HEK293 (cell line): ENCODE measurements around the gene WAPL.

ENCODE experiments used
- CTCF ChIA-PET: fragments of 350-600 bp; formaldehyde crosslinking; extraction: SDS; loops from one replicate; lab custom pipeline; 2021; ENCODE audit warnings: antibody characterized with exemption; lab: Yijun Ruan, JAX
- POLR2A ChIA-PET: fragments of 300-600 bp; formaldehyde crosslinking; extraction: SDS; loops from one replicate; lab custom pipeline; 2020; ENCODE audit warnings: antibody characterized with exemption, inconsistent platforms; lab: Yijun Ruan, JAX
- H3K27ac ChIP-seq: fragments of 200-500 bp; sonication (Bioruptor generic); 2 replicates; pipeline ENCODE4 v1.5.1; 2014; ENCODE audit warnings: low read depth, low read length, control low read depth, inconsistent platforms; ENCODE audit errors: extremely low read depth
- H3K36me3 ChIP-seq, 2 experiments: fragments of 200-500 bp in 1 of 2; sonication (Bioruptor generic) in 1 of 2; 1 replicate in 1 of 2; 2 replicates in 1 of 2; pipeline ENCODE4 v1.5.1; 2014 to 2017; ENCODE audit warnings: inconsistent platforms in 2 of 2, low read length in 2 of 2; ENCODE audit not compliant: control insufficient read depth in 2 of 2, insufficient read depth in 1 of 2
- H3K4me1 ChIP-seq: fragments of 200-500 bp; sonication (Bioruptor generic); 2 replicates; pipeline ENCODE4 v1.5.1; 2014; ENCODE audit warnings: mild to moderate bottlenecking, low read length, inconsistent platforms; ENCODE audit not compliant: control insufficient read depth, insufficient read depth
- H3K4me3 ChIP-seq: 2 replicates; pipeline ENCODE4 v1.5.1; 2011; ENCODE audit warnings: low read depth, mild to moderate bottlenecking, control low read depth, low read length, moderate library complexity
- H3K9me3 ChIP-seq: fragments of 200-500 bp; sonication (Bioruptor generic); 2 replicates; pipeline ENCODE4 v1.5.1; 2014; ENCODE audit warnings: low read depth, low read length, inconsistent platforms; ENCODE audit not compliant: control insufficient read depth, insufficient read depth
- BCL11A ChIP-seq: fragments of 450-650 bp; formaldehyde crosslinking; IDR thresholded peaks from 2 replicates; pipeline ENCODE4 v1.5.1; 2016; ENCODE audit warnings: low read depth, missing biosample characterization, missing genetic modification characterization
- GFI1B ChIP-seq: fragments of 450-650 bp; formaldehyde crosslinking; IDR thresholded peaks from 2 replicates; pipeline ENCODE4 v1.5.1; 2016; ENCODE audit warnings: missing biosample characterization, missing genetic modification characterization
- MZF1 ChIP-seq: fragments of 450-650 bp; formaldehyde crosslinking; IDR thresholded peaks from 2 replicates; pipeline ENCODE4 v1.5.1; 2017; ENCODE audit warnings: missing biosample characterization, missing genetic modification characterization, borderline replicate concordance
- PRDM2 ChIP-seq: fragments of 450-650 bp; formaldehyde crosslinking; IDR thresholded peaks from 2 replicates; pipeline ENCODE4 v1.5.1; 2016; ENCODE audit warnings: missing biosample characterization, missing genetic modification characterization, borderline replicate concordance
- SP7 ChIP-seq: fragments of 450-650 bp; formaldehyde crosslinking; IDR thresholded peaks from 2 replicates; pipeline ENCODE4 v1.5.1; 2016; ENCODE audit warnings: missing biosample characterization, missing genetic modification characterization
- ZBTB26 ChIP-seq: fragments of 450-650 bp; formaldehyde crosslinking; optimal IDR thresholded peaks from 2 replicates; pipeline ENCODE3; 2016; ENCODE audit warnings: missing biosample characterization, mild to moderate bottlenecking, missing genetic modification characterization
- ZNF157 ChIP-seq: fragments of 450-650 bp; formaldehyde crosslinking; IDR thresholded peaks from 2 replicates; pipeline ENCODE4 v1.5.1; 2016; ENCODE audit warnings: missing biosample characterization, missing genetic modification characterization
- ZNF19 ChIP-seq: fragments of 450-650 bp; formaldehyde crosslinking; IDR thresholded peaks from 2 replicates; pipeline ENCODE4; 2016; ENCODE audit warnings: missing biosample characterization, missing genetic modification characterization, low read depth
- ZNF2 ChIP-seq: fragments of 450-650 bp; formaldehyde crosslinking; IDR thresholded peaks from 2 replicates; pipeline ENCODE4 v1.5.1; 2016; ENCODE audit warnings: missing biosample characterization, missing genetic modification characterization
- ZNF214 ChIP-seq: fragments of 450-650 bp; formaldehyde crosslinking; IDR thresholded peaks from 2 replicates; pipeline ENCODE4 v1.5.1; 2017; ENCODE audit warnings: missing biosample characterization, mild to moderate bottlenecking, missing genetic modification characterization, borderline replicate concordance
- ZNF274 ChIP-seq, 2 experiments: fragments of 200-500 bp in 1 of 2; fragments of 450-650 bp in 1 of 2; sonication (Bioruptor generic) in 1 of 2; formaldehyde crosslinking in 1 of 2; IDR thresholded peaks; 2 replicates each; pipeline versions ENCODE4 v1.5.1 to v1.6.1; 2014 to 2016; ENCODE audit warnings: borderline replicate concordance in 1 of 2, inconsistent platforms in 1 of 2, low read length in 1 of 2, missing biosample characterization in 1 of 2, missing genetic modification characterization in 1 of 2
- ZNF785 ChIP-seq: fragments of 450-650 bp; formaldehyde crosslinking; IDR thresholded peaks from 2 replicates; pipeline ENCODE4 v1.5.1; 2016; ENCODE audit warnings: missing biosample characterization, missing genetic modification characterization
- TF ChIP-seq, protein P1 (sequence below): fragments of 450-650 bp; formaldehyde crosslinking; IDR thresholded peaks from 2 replicates; pipeline ENCODE4; 2016; ENCODE audit warnings: missing biosample characterization, missing genetic modification characterization

The WAPL gene

GRCh38 chr10:86391236-86391840, 130.3 kb downstream of the WAPL start:
- H3K4me1 ChIP-seq, result no peaks in the 10 kb centered on the region
- TF ChIP-seq MZF1 (no peak), ZNF2 (tag by site-specific recombination) (no peak), PRDM2 (no peak), ZNF785 (tag by site-specific recombination) (no peak), ZBTB26 (tag by site-specific recombination) (no peak), BCL11A (tag by site-specific recombination) (no peak), ZNF157 (no peak), ZNF214 (tag by site-specific recombination) (no peak), SP7 (tag by site-specific recombination) (no peak), ZNF274 (IDR thresholded peaks at IDR 0.05; ENCODE audit: low read length) (no peak), ZNF274 (tag by site-specific recombination; IDR thresholded peaks at IDR 0.05; ENCODE audit: borderline replicate concordance) (no peak)
- TF ChIP-seq, protein P1, sequence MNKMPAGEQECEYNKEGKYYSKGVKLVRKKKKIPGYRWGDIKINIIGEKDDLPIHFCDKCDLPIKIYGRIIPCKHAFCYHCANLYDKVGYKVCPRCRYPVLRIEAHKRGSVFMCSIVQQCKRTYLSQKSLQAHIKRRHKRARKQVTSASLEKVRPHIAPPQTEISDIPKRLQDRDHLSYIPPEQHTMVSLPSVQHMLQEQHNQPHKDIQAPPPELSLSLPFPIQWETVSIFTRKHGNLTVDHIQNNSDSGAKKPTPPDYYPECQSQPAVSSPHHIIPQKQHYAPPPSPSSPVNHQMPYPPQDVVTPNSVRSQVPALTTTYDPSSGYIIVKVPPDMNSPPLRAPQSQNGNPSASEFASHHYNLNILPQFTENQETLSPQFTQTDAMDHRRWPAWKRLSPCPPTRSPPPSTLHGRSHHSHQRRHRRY (tag by site-specific recombination), result no peak
- TF ChIP-seq, all 188 proteins: peak for 0
- H3K4me3 ChIP-seq, result no peak overlapping the region
- no peaks in the 10 kb centered on the region for H3K9me3 ChIP-seq
- CTCF ChIA-PET, result interaction anchor here (0.6 to 1.9 kb wide), 3 partner anchors 9 to 736 kb away, joined by 3 to 5 read pairs (median 4); no protein-coding TSS in a partner anchor
- POLR2A ChIA-PET, result no interaction called here
- H3K36me3 ChIP-seq, result no peaks in the 10 kb centered on the region
- no peak overlapping the region for H3K27ac ChIP-seq

GRCh38 chr10:86390337-86391120, 131.1 kb downstream of the WAPL start:
- no peak overlapping the region for H3K4me3 ChIP-seq
- no peaks in the 10 kb centered on the region for H3K36me3 ChIP-seq
- no peaks in the 10 kb centered on the region for H3K9me3 ChIP-seq
- ChIA-PET POLR2A (no interaction called here), CTCF (interaction anchor here (1.9 kb wide), 1 partner anchor 10 kb away, joined by 5 read pairs; no protein-coding TSS in a partner anchor)
- no peaks in the 10 kb centered on the region for H3K4me1 ChIP-seq
- no peak overlapping the region for H3K27ac ChIP-seq
- no peak for TF ChIP-seq ZNF19 (tag by site-specific recombination)
- TF ChIP-seq GFI1B, result 0 out of 2 replicates have a peak, but pooled peaks have one; percentile 21
